CD14-positive monocyte (primary cell): Measurements from ENCODE around the gene TCF25. TPM values are rescaled to one million over a fixed set of nuclear protein-coding genes. Genes with fewer than 3 reads are reported as not detected.
A peak's percentile ranks its signal among the peaks of the same experiment; 100 is the strongest.

Source experiments
- DNase-seq, 3 donors: peaks; one replicate each; pipeline ENCODE4 v3.0.0-alpha.2; 2011 to 2022
- H2AFZ ChIP-seq: 2 replicates; pipeline ENCODE4 v1.6.0; 2012; ENCODE audit warnings: mild to moderate bottlenecking, low read depth, low read length, inconsistent platforms; ENCODE audit not compliant: insufficient read depth, poor library complexity, severe bottlenecking
- H3K27ac ChIP-seq, 2 donors: 1 replicate in 1 of 2; 2 replicates in 1 of 2; pipeline ENCODE4 v1.5.1; 2012 to 2013; ENCODE audit warnings: low read length in 2 of 2, control low read depth in 1 of 2, inconsistent platforms in 1 of 2, low read depth in 1 of 2, mild to moderate bottlenecking in 1 of 2
- H3K27me3 ChIP-seq, 2 donors: one replicate each; pipeline versions ENCODE4 v1.6.0 to v1.6.1; 2011 to 2013; ENCODE audit warnings: low read length in 2 of 2; ENCODE audit not compliant: control insufficient read depth in 2 of 2, insufficient read depth in 2 of 2
- H3K36me3 ChIP-seq, 2 donors: replicated peaks in 1 of 2; 1 replicate in 1 of 2; 2 replicates in 1 of 2; pipeline versions ENCODE4 v1.5.1 to v1.6.1; 2012 to 2013; ENCODE audit warnings: low read length in 2 of 2, control low read depth in 1 of 2, inconsistent platforms in 1 of 2, mild to moderate bottlenecking in 1 of 2; ENCODE audit not compliant: insufficient read depth in 2 of 2, control insufficient read depth in 1 of 2
- H3K4me1 ChIP-seq, 2 donors: 1 replicate in 1 of 2; 2 replicates in 1 of 2; pipeline versions ENCODE4 v1.5.1 to v1.6.1; 2012 to 2013; ENCODE audit warnings: low read length in 2 of 2, control low read depth in 1 of 2, inconsistent platforms in 1 of 2, mild to moderate bottlenecking in 1 of 2, moderate library complexity in 1 of 2; ENCODE audit not compliant: insufficient read depth in 2 of 2, control insufficient read depth in 1 of 2
- H3K4me2 ChIP-seq: replicated peaks from 2 replicates; pipeline ENCODE3; 2012; ENCODE audit warnings: low read length, moderate library complexity, mild to moderate bottlenecking; ENCODE audit not compliant: poor library complexity, severe bottlenecking; ENCODE audit errors: extremely low read depth
- H3K4me3 ChIP-seq, 3 experiments: fragments of 200-600 bp in 1 of 3; sonication (generic) in 1 of 3; replicated peaks in 1 of 3; 1 replicate in 2 of 3; 2 replicates in 1 of 3; pipeline ENCODE4 v1.5.1; 2011 to 2013; ENCODE audit warnings: low read length in 3 of 3, mild to moderate bottlenecking in 3 of 3, control low read depth in 2 of 3, low read depth in 2 of 3, inconsistent platforms in 1 of 3, moderate library complexity in 1 of 3
- H3K79me2 ChIP-seq: 2 replicates; pipeline ENCODE4 v1.6.0; 2012; ENCODE audit warnings: mild to moderate bottlenecking, control low read depth, inconsistent platforms, low read length, moderate library complexity; ENCODE audit not compliant: insufficient read depth
- H3K9ac ChIP-seq: 2 replicates; pipeline ENCODE4 v1.6.0; 2017; ENCODE audit warnings: low read length, mild to moderate bottlenecking; ENCODE audit not compliant: insufficient read depth, poor library complexity, severe bottlenecking
- H3K9me3 ChIP-seq, 2 donors: replicated peaks in 1 of 2; 1 replicate in 1 of 2; 2 replicates in 1 of 2; pipeline versions ENCODE4 v1.5.1 to v1.6.1; 2012 to 2013; ENCODE audit warnings: low read length in 2 of 2, control low read depth in 1 of 2; ENCODE audit not compliant: control insufficient read depth in 1 of 2, insufficient read depth in 1 of 2
- H4K20me1 ChIP-seq: 2 replicates; pipeline ENCODE4 v1.6.0; 2012; ENCODE audit warnings: mild to moderate bottlenecking, low read length, control low read depth, moderate library complexity; ENCODE audit not compliant: insufficient read depth
- H3K27ac Mint-ChIP-seq, 7 donors: one replicate each; pipeline ENCODE4 v1.8.0; 2020; ENCODE audit warnings: mild to moderate bottlenecking in 7 of 7, mixed read lengths in 7 of 7, moderate library complexity in 6 of 7, inconsistent platforms in 2 of 7
- H3K27me3 Mint-ChIP-seq, 3 donors: one replicate each; pipeline ENCODE4 v1.8.0; 2021 to 2022; ENCODE audit warnings: low read depth in 3 of 3, mild to moderate bottlenecking in 3 of 3, mixed read lengths in 3 of 3, moderate library complexity in 3 of 3, inconsistent platforms in 1 of 3
- H3K36me3 Mint-ChIP-seq, 2 donors: one replicate each; pipeline ENCODE4 v1.8.0; 2020; ENCODE audit warnings: mixed read lengths in 2 of 2, inconsistent platforms in 1 of 2, mild to moderate bottlenecking in 1 of 2
- H3K4me1 Mint-ChIP-seq: one replicate; pipeline ENCODE4 v1.8.0; 2020; ENCODE audit warnings: mild to moderate bottlenecking, mixed read lengths
- H3K4me3 Mint-ChIP-seq, 2 donors: one replicate each; pipeline ENCODE4 v1.8.0; 2020; ENCODE audit warnings: mild to moderate bottlenecking in 2 of 2, mixed read lengths in 2 of 2, moderate library complexity in 1 of 2
- H3K9me3 Mint-ChIP-seq, 7 donors: one replicate each; pipeline ENCODE4 v1.8.0; 2020 to 2022; ENCODE audit warnings: mixed read lengths in 7 of 7, mild to moderate bottlenecking in 6 of 7, moderate library complexity in 6 of 7, inconsistent platforms in 2 of 7
- WGBS: methylation state at CpG from one replicate; pipeline ENCODE4 v1.1.5; 2013; ENCODE audit warnings: missing lambda C conversion rate; ENCODE audit not compliant: insufficient coverage; 5-methylcytosine and 5-hydroxymethylcytosine counted together
- intact Hi-C, 2 donors: fragments of 100-400 bp; cut with micrococcal nuclease; formaldehyde crosslinking; loops; one replicate each; pipeline versions ENCODE4 v1.15.0 to v1.15.1; 2023
- polyA plus RNA-seq, 3 donors: library from polyadenylated mRNA; depleted of rRNA in 1 of 3; unstranded in 2 of 3; stranded (reverse) in 1 of 3; fragments of 300-500 nt in 2 of 3; fragments of >200 nt in 1 of 3; fragmentation: Illumina TruSeq in 2 of 3; gene quantifications; 1 replicate in 2 of 3; 2 replicates in 1 of 3; pipeline ENCODE4 v1.2.3, GENCODE V29; 2012 to 2021
- TF ChIP-seq, protein P1 (sequence below): fragments of 200-600 bp; IDR thresholded peaks from one replicate; pipeline ENCODE4 v1.8.0; 2022; ENCODE audit warnings: antibody characterized with exemption, mild to moderate bottlenecking

The TCF25 gene
- polyA plus RNA-seq, 3 donors: 98.0 to 231 (median 114) TPM

DNA sequence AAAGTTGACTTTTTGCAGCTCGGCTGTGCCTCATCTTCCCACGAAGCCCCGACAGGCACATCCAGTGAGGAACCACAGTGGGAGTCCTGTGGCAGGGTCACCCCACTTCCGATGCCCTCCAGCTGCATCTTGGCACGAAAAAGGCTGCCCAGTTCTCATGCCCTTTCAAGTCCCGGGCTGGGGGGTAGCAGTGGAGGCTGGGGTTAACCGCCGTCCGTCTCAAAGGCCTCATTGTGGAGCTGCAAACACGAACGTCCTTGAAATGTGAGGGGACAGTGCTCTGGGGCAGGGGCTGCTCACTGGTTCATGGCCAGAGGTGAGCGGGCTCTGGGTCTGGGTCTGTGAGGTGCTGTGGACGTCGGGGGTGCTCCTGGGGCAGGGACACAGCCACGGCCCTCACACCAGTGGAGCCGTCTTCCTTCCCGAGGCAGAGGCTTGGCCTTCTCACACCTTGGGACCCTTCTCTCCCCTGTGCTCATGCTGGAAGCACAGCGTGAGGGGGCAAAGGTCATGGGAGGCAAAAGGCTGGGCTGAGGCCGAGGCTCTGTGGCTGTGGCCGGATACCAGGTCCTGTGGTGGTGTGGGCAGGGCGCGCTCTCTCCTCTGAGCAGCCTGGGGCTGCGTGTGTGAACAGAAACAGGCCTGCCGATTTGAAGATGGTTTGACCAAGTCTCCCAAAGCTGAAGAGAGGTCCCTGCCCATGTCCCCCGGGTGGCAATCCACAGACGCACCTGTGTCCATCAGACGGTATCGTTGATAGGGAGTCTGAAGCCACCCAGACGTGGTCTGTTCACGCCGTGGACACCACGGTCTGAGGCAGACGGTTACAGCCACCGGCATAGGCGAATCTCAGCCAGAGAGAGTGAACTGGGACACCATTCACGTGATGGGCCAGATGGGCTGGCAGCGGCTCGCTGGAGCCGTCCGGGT is 42.2 kb downstream of the TCF25 start:
- Histone ChIP-seq H3K9ac (no peak overlapping the region), H4K20me1 (peaks cover 28% of the 10 kb centered on the region), H3K9me3 (no peaks in the 10 kb centered on the region), H3K4me2 (no peak overlapping the region), H3K27me3 (peaks cover 0 to 26% of the 10 kb centered on the region in 2 donors), H3K4me3 (no peak overlapping the region), H2AFZ (no peak overlapping the region), H3K36me3 (peaks cover 10 to 15% of the 10 kb centered on the region in 2 donors), H3K4me1 (peaks cover 16 to 19% of the 10 kb centered on the region in 2 donors), H3K27ac (no peak overlapping the region), H3K79me2 (no peaks in the 10 kb centered on the region)
- TF ChIP-seq, protein P1, sequence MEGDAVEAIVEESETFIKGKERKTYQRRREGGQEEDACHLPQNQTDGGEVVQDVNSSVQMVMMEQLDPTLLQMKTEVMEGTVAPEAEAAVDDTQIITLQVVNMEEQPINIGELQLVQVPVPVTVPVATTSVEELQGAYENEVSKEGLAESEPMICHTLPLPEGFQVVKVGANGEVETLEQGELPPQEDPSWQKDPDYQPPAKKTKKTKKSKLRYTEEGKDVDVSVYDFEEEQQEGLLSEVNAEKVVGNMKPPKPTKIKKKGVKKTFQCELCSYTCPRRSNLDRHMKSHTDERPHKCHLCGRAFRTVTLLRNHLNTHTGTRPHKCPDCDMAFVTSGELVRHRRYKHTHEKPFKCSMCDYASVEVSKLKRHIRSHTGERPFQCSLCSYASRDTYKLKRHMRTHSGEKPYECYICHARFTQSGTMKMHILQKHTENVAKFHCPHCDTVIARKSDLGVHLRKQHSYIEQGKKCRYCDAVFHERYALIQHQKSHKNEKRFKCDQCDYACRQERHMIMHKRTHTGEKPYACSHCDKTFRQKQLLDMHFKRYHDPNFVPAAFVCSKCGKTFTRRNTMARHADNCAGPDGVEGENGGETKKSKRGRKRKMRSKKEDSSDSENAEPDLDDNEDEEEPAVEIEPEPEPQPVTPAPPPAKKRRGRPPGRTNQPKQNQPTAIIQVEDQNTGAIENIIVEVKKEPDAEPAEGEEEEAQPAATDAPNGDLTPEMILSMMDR: no peak
- Mint-ChIP-seq H3K27ac (peak overlapping the region in 1 of 7 donors; percentile 49), H3K4me3 (no peak overlapping the region), H3K27me3 (peaks cover 26 to 48% (median 27%) of the 10 kb centered on the region in 3 donors), H3K4me1 (peaks cover 16% of the 10 kb centered on the region), H3K36me3 (peaks cover 8 to 20% of the 10 kb centered on the region in 2 donors), H3K9me3 (peaks cover 0 to 11% (median 0%) of the 10 kb centered on the region in 7 donors)
- DNase-seq: no peak
- intact Hi-C loops: no loop called here
- WGBS: 95% methylated on average over 38 of the region's 40 CpGs

DNA sequence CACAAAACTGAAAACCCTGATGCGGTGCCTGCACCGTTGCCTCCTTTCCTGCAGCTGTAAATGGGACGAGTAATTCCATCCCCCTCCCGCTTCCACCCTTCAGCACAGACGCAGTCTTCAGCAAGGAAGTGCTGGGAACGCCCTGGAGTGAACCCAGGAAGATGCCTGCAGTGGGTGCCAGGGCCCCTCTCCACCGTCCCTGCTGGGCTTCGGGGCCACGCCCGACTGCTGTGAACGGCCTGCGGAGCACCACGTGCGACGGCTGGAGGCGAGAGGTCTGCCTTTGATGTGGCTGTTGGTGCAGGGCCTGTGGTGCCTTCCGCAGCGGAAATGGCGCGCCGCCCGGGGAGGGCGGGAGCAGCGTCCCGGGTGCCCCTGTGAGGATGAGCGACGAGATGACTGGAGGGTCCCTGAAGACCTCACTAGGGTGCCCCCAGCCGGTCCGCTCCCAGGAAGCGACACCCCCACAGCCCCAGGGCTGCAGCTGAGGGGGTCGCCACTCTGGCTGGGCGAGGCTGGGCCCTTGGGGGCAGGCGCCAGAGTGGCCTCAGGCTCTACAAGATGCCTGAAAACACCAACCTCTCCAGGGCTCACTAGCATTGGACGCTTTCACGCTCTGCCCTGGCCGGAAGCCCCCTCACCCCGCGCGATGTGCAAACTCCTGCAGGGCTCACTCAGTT is 44.5 kb downstream of the TCF25 start:
- Histone ChIP-seq H3K27ac (no peak overlapping the region), H3K4me2 (peak overlapping the region; percentile 80)
- H3K27ac Mint-ChIP-seq: no peak overlapping the region

More for the DNA sequence above, 44.5 kb downstream of the TCF25 start:
- H4K20me1 ChIP-seq: peaks cover 7% of the 10 kb centered on the region
- no peaks in the 10 kb centered on the region for H3K36me3 Mint-ChIP-seq
- H3K4me3 Mint-ChIP-seq: peak overlapping the region; percentile 70 to 88
- H3K4me1 ChIP-seq: peaks cover 29 to 34% of the 10 kb centered on the region in 2 donors
- H3K27me3 ChIP-seq: peaks cover 9 to 50% of the 10 kb centered on the region in 2 donors
- H3K36me3 ChIP-seq: no peaks in the 10 kb centered on the region
- intact Hi-C loops: no loop called here
- peaks cover 48 to 71% (median 50%) of the 10 kb centered on the region in 3 donors for H3K27me3 Mint-ChIP-seq
- peaks cover 0 to 11% of the 10 kb centered on the region in 2 donors for H3K9me3 ChIP-seq
- H3K9me3 Mint-ChIP-seq: peaks cover 0 to 13% (median 2%) of the 10 kb centered on the region in 7 donors
- TF ChIP-seq, protein P1: no peak
- H3K79me2 ChIP-seq: no peaks in the 10 kb centered on the region
- H3K9ac ChIP-seq: peak overlapping the region; percentile 21
- H3K4me1 Mint-ChIP-seq: peaks cover 28% of the 10 kb centered on the region
- peak; percentile 21 to 60 (median 59) for DNase-seq
- 0% methylated on average over 37 of the region's 39 CpGs for WGBS
- peak overlapping the region; percentile 83 for H2AFZ ChIP-seq
- H3K4me3 ChIP-seq: peak overlapping the region; percentile 2 to 68 (median 21)
